Stimulated activated CD8-positive, alpha-beta memory T cell treated with anti-CD3 and anti-CD28 coated beads, Interleukin-15, amount 100 ng/mL, for 1 hour (primary cell): ENCODE data around the gene TAS2R14.

Source experiments
- DNase-seq: peaks from one replicate; pipeline ENCODE4 v3.0.0-alpha.2; 2020; ENCODE audit warnings: low read depth

TAS2R14 gene, protein sequence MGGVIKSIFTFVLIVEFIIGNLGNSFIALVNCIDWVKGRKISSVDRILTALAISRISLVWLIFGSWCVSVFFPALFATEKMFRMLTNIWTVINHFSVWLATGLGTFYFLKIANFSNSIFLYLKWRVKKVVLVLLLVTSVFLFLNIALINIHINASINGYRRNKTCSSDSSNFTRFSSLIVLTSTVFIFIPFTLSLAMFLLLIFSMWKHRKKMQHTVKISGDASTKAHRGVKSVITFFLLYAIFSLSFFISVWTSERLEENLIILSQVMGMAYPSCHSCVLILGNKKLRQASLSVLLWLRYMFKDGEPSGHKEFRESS

DNA sequence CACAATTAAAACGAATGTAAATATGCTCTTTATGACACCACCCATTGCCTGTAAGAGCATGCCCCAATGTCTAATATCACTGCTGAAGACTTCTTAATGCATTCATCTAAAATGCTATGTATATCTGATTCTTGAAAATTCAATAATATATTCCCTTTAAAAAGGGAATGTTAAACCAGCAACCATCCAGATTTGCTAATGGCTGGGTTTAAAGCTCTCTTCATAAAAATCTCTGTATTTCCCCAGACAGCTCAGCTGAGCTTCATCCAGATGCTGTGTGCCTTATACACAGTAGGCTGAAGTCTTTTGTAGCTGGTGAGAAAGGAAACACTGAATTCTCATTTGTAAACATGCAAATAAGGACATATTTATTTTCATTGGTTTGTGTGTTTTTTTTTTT, at the start of gene TAS2R14:
Gene TAS2R14 (minus strand): TSS at position 101 of the 400 bp plus-strand sequence. CDS start 56 bp downstream, at position 45.
- DNase-seq, result no peak

DNA sequence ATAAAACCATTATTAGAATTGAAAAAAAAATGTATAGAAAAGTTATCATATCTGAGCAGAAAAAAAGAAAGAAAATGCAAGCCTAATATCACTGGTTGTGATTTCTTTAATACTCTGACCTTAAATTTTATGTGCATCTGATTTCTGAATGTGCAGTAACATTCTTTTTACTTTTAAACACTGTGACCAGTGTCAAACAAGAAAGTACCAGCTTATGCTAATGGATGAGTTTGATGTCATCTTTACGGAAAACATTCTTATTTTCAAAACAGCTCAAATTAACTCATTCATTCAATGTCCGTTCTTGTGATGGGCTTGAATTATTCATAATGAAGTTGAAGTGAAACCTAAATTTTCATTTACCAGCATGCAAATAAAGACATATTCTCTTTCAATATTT, 47.7 kb upstream of the TAS2R14 start, which contains the start of gene TAS2R50:
Gene TAS2R50 (minus strand): TSS at position 101 of the 400 bp plus-strand sequence. CDS start 52 bp downstream, at position 49.
- no peak for DNase-seq

DNA sequence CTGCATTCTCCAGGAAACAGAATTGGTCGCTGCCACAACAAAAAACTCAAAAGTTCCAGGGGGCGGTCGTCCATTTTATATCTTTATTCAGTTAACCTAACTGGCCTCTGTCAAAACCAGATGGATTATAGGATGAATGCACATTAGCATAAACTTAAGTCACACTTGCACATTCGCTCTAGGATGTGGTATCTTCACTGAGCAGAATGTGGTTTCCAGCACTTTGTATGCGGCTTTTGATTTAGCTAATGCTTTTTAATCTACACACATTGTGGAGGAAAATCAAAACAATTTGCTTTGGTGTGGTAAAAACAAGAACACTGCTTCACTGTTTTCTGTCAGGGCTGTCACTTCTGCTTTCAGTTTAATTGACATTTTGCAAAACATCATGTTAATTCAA, 43.2 kb upstream of the TAS2R14 start:
- no peak for DNase-seq

DNA sequence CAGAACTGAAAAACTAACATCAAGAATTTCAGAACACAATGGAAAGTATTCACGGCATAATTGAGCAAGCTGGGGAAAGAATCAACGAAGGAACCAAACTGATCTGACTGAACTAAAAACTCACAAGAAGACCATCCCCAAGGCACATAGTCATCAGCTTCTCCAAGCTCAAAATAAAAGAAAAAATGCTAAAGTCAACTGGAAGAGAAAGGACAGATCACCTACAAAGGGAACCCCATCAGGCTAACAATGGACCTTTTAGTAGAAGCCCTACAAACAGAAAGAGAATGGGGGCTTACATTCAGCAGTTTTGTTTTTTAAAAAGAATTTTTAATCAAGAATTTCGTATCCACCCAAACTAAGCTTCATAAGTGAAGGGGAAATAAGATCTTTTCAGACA, 35.9 kb upstream of the TAS2R14 start:
- no peak for DNase-seq

DNA sequence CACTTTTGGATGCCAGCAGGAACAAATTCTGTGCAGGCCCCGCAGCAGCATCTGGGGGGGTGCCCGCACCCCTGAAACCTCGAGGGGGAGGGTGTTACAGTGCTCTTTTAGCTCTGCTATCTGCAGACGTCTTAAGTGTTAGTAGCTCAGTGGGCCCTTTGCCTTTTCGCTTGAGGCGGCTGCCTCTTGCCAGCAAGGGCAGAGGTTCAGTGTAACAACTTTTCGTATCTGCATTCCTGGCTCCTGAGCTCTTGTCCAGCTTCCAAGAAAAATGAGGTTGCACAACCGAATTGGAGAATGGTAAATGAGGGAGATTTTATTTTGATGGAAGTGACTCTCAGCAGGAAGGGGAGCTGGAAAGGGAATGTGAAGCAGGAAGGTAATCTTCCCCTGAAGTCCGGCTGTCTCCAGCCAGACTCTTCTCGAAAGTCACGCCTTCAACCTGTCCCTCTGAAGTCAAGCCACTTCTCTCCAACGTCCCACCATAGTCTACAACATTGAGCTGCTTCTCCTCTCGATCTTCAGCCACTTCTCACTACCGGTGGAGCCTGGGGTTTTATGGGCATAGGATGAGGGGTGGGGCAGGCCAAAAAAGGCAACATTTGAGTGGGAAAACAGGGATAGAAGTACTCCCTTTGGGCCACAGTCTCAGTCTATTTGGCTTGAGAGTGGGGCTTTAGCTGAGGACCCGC, 29.8 kb upstream of the TAS2R14 start:
- DNase-seq, result no peak

DNA sequence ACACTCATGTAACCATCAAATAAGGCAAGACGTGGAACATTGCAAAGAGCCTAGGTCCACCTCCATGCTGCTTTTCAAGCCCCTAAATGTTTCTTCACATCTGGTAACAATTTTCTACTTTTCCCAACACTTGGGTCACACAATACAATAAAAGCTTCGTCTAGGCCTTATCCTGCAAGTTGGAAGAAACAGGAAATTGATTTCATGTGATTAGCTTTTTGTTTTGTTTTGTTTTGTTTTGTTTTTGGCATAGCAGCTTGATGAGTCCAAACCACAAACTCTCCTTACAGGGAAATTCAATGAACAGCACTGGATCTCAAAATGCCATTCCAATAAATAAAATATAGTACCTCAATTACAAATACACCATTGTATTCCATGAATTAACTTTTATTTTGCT, 28.3 kb upstream of the TAS2R14 start:
- no peak for DNase-seq

DNA sequence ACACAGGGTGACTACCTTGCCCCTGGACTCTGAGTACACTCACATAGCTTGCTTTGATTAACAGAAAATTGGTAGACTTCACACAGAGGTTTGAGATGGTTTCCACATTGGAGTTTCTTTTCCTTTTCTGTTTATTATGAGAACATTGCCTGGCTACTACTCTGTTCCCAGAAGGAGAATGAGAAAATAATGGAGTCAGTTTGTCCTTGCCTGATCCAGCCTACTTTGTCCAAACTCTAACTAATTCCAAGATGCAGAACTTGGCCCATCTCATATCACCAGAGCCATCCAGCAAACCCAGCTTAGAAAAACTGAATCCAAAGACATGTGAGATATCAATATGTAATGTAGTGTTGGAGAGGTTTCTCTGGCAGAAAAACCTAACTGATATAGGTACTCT, 27.3 kb upstream of the TAS2R14 start:
- no peak for DNase-seq

DNA sequence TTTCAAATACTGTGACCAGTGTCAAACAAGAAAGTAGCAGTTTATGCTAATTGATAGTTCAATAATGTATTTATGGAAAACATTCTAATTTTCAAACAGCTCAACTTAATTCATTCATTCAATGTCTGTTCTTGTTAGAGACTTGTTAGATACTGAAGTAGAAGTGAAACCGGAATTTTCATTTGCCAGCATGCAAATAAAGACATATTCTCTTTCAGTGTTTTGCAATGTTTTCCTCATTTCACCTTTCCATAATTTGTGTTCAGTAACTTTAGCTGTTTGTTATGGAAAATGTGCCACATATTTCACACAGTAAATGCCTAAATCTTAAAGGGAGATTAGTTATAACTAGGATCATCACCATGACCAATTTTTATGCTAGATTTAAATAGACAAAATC, 26.4 kb upstream of the TAS2R14 start:
- DNase-seq, result no peak

DNA sequence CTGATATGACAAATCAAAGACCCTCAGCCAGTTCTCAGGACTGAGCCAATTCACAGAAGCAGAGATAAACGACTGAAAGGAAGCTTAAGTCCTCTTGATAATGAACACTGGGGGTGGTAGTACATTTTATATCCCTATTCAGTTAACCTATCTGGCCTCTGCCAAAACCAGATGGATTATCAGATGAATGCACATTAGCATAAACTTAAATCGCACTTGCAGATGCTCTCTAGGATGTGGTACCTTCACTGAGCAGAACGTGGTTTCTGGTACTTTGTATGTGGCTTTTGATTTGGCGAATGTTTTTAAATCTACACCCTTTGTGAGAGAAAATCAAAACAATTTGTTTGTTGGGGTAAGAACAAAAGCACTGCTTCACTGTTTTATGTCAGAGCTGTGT, 21.1 kb upstream of the TAS2R14 start:
- DNase-seq, result no peak

DNA sequence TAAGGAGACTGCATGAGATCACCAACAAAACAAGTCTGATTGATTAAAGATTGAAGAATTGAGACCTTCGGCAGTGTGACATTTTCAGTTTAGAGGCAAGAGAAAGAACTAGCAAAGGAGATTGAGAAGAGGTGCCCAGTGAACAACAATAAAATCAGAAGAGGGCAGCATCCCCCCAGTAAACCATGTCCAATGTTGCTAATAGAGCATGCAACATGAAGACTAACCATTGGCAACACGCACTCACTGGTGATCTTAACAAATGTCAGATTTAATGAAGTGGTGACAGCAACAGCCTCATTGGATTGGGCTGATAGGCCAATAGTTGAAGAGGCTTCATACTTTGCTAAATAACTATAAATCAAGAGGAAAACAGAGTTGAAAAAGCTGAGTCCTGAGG, 20.7 kb upstream of the TAS2R14 start:
- no peak for DNase-seq

DNA sequence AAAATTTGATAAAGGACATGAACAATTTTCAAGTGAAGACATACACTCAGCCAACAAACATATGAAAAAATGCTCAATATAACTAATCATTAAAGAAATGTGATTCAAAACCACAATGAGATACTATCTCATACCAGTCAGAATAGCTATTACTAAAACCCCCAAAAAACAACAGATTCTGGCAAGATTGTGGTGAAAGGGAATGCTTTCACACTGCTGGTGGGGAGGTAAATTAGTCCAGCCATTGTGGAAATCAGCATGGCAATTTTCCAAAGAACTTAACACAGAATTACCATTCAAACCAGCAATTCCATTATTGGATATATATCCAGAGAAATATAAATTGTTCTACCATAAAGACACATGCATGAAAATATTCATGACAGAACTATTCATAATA, 18.7 kb upstream of the TAS2R14 start:
- DNase-seq, result no peak

DNA sequence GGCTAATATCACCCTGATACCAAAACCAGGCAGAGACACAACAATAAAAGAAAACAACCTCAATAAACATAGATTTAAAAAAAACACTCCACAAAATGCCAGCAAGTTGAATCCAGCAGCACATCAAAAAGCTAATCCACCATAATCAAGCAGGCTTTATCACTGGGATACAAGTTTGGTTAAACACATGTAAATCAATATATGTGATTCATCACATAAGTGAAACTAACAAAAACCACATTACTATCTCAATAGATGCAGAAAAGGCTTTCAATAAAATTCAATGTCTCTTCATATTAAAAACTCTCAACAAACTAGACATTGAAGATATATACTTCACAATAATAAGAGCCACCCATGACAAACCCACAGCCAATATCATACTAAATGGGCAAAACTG, 17.0 kb upstream of the TAS2R14 start:
- no peak for DNase-seq

DNA sequence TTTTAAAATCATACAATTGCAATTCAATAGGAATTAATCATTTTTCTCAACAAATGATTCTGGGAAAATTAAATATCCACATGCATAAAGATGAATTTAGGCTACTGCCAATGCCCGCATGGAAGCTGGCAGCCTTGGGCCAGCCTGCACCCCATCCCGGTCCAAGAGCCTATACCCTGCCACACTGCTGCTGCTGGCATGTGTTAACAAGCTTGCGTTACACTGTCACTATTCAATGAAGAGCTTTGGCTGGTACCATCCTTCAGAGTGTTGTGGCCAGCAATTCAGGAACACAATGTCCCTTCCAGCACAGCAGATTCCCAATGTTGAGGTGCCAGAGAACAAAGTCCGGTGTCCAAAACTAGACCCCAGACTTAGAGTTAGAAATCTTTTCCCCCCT, 13.6 kb upstream of the TAS2R14 start:
- no peak for DNase-seq

DNA sequence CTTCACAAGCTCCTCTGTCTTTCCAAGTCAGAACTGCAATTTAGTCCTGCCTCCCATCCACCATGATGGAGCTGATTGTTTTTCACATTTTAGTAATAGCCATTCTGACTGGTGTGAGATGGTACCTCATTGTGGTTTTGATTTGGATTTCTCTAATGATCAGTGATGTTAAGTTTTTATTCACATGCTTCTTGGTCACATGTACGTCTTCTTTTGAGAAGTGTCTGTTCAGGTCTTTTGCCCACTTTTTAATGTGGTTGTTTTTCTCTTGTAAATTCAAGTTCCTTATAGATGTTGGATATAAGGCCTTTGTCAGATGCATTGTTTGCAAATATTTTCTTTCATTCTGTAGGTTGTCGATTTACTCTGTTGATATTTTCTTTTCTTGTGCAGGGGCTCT, 4.1 kb upstream of the TAS2R14 start:
- no peak for DNase-seq

DNA sequence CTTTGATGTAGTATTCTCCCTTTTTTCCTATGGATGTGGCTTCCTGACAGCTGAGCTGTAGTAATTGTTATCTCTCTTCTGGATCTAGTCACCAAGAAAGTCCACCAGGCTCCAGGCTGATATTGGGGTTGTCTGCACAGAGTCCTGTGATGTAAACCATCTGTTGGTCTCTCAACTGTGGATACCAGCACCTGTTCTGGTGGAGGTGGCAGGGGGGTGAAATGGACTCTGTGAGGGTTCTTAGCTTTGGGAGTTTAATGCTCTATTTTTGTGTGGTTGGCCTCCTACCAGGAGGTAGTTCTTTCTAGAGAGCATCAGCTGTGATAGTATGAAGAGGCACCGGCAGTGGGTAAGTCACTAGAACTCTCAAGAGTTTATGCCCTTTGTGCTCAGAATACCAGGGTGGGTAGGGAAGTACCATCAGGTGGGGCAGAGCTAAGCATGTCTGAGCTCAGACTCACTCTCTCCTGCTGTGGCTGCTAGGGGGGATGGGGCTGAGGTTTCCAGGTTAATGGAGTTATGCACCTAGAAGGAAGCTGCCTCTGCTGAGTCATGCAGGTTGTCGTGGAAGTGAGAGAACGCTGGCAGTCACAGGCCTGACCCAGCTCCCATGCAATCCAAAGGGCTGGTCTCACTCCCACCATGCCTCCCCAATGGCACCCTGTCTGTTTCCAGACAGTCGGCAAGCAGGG, 3.0 kb upstream of the TAS2R14 start:
- no peak for DNase-seq

DNA sequence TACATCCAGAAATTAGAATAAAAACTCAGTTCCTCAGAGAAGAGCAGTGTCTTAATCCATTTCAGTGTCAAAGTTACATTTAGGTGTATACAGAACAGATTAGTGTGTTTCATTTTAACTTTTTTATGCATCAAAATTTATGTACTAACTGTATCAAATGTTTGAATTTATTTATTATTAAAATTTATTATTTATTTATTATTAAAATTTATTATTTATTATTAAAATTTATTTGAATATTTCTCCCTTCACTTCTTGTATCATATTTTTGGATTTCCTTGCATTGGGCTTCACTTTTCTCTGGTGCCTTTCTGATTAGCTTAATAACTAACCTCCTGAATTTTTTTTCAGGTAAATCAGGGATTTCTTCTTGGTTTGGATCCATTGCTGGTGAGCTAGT, 2.3 kb upstream of the TAS2R14 start:
- no peak for DNase-seq

DNA sequence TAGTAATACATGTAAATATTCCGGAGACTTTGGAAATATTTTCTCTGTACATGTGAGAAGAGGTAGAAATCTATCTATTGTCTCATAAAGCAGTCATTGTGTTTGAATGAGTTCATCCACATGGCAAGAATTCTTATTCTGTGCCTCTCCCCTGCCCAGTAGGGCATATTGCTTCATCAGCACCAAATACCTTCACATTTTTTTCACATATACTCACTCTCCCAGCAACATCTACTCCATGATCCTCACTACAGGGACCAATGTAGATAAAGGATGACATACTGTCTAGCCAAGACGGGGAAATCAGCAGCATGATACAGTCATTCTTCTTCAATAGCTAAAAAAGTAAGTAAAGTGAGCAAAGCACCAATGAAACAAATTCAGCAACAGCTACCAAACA, 1.3 kb upstream of the TAS2R14 start:
- DNase-seq, result no peak

DNA sequence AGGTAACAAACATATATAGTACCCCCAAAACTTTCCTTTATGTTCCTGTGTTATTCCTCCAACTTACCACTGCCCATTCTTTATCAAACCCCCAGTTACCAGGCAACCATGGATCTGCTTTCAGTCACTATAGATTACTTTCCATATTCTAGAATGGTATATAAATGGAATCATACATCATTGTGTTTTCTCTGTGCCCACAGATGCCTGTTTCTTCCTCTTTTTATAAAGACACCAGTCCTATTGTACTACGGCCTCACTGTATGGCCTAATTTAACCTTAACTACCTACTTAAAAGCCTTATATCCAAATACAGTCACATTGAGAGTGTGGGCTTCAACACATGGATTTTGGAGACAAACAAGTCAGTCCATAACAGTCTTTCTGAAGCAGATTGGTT, 2.6 kb downstream of the TAS2R14 start:
- DNase-seq, result no peak

DNA sequence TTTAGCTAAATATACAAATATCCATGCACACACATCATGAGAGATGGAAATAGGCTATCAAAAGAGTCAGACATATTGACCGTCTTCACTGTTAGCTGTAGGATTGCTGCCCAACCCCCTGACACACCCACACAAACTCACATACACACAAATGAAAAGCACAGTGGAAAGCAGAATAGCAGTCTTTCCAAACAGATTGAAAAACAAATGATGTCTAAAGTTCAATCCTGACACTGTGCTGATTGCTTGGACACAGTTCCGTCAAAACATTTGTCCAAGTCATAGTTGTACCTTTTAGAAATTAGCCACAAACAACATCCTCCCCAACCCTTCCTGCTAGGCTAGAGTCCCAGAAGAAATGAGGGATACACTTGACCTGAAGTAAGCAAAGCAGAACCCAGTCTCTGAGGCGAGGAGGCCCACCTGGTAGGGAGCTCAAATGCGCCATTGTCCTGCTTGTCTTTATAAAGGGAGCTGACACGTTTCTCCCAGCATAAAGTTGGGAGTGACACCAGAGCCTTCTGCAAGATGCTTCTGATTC, 10.2 kb downstream of the TAS2R14 start, which contains the start of gene PRH2:
Gene PRH2 (plus strand): TSS at position 491 of the 541 bp plus-strand sequence. CDS start 38 bp downstream, at position 529.
- no peak for DNase-seq

DNA sequence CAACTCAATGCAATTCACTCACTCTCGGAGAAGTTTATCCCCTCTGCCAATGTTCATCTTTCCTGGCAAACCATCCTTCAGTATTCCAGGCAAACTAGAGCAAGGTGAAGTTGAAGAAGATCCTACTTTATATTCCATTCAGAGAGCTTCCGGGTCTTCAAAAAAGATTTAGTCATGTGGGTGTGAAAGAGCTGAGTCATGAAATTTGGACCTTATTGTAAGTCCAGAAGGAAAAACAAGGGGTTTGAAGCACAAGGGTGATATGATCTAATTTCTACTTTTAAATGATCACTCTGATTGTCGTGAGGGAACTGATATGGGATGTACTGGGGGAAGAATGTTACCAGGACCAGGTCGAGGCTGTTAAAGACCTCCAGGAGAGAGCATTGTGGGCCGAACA, 12.8 kb downstream of the TAS2R14 start:
- DNase-seq, result no peak

DNA sequence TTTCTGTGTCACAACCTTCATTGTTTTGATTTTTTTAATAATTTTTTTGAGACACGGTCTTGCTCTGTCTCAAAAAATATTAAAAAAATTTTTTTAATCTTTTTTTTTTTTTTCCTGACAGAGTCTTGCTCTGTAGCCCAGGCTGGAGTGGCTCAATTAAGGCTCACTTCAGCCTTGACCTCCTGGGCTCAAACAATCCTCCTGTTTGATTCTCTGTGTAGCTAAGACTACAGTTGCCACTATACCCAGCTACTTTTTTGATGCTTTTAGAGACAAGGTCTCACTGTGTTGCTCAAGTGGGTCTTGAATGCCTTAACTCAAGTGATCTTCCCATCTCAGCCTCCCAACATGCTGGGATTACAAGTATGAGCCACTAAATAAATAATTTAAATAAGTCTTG, 19.3 kb downstream of the TAS2R14 start:
- no peak for DNase-seq

DNA sequence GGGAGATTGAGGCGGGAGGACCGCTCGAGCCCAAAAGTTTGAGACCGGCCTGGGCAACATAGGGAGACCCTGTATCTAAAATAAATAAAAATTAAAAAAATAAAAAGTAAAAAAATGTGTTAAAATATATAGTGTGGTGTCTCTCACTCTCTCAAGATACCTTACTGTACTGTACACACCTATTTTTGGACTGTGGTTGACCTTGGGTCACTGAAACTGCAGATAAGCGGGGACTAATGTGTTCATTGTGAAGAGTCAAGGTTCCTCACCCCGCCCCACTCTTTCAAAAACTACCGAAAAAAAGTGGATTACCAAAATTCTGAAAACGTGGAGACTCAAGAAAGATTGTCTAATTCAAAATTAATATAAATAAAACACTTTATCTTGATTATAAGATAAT, 28.7 kb downstream of the TAS2R14 start:
- no peak for DNase-seq

DNA sequence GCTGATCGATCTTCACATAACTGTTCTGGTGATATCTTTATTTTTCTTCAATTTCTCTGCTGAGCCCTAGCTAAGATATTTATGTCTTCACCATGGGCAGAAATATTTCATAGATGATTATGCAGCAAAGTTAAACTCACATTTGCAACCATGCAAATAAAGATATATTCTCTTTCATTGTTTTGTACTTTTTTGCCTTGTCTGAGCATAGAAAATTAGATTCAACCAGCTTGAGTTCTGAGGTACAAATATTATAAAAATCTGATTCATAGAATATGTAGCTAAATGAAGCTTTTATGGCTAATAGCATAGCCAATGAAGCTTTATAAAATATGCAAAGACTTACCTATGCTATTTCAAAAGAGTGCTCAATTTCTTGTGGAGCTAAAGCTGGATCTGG, 29.6 kb downstream of the TAS2R14 start, which contains the start of gene TAS2R13:
Gene TAS2R13 (minus strand): TSS at position 101 of the 400 bp plus-strand sequence. CDS start 264 bp downstream, outside the sequence.
- no peak for DNase-seq
